ENCODE measurements around the gene SREBF2.

The SREBF2 gene

GRCh38 chr22:41832553-41833368 lies at the start of gene SREBF2:
SREBF2 (plus strand) TSS chr22:41833105; CDS start chr22:41833271, 166 bp downstream.
- DNase-seq: peak; percentile 99

- no peak for DNase-seq
These were observed 45.6 kb upstream of the SREBF2 start for GRCh38 chr22:41787331-41787730.

- no peak for DNase-seq
These were observed 39.0 kb upstream of the SREBF2 start for GRCh38 chr22:41793871-41794270.

- DNase-seq: no peak
These were observed 34.2 kb upstream of the SREBF2 start for GRCh38 chr22:41798736-41799135.

- DNase-seq: no peak
These were observed 33.2 kb upstream of the SREBF2 start for GRCh38 chr22:41799486-41800347.

GRCh38 chr22:41800348-41801146 lies 32.4 kb upstream of the SREBF2 start, which contains the start of gene CCDC134:
CCDC134 (plus strand) TSS chr22:41800679; CDS start chr22:41808891, 8,212 bp downstream.
- DNase-seq: peak; percentile 92

- no peak for DNase-seq
These were observed 31.6 kb upstream of the SREBF2 start for GRCh38 chr22:41801147-41801819.

- DNase-seq: no peak
These were observed 31.0 kb upstream of the SREBF2 start for GRCh38 chr22:41801886-41802285.

GRCh38 chr22:41805639-41806038 lies 27.3 kb upstream of the SREBF2 start:
- no peak for DNase-seq

- DNase-seq: no peak
These were observed 24.5 kb upstream of the SREBF2 start for GRCh38 chr22:41808400-41808799.

GRCh38 chr22:41810022-41810421 lies 22.9 kb upstream of the SREBF2 start:
- no peak for DNase-seq

GRCh38 chr22:41812805-41813545 lies 19.9 kb upstream of the SREBF2 start:
- DNase-seq: no peak

GRCh38 chr22:41813726-41814410 lies 19.0 kb upstream of the SREBF2 start:
- no peak for DNase-seq

GRCh38 chr22:41815716-41816115 lies 17.2 kb upstream of the SREBF2 start:
- DNase-seq: no peak

GRCh38 chr22:41816241-41816640 lies 16.7 kb upstream of the SREBF2 start:
- no peak for DNase-seq

- DNase-seq: no peak
These were observed 16.0 kb upstream of the SREBF2 start for GRCh38 chr22:41816871-41817270.

- DNase-seq: no peak
These were observed 14.9 kb upstream of the SREBF2 start for GRCh38 chr22:41818011-41818410.

GRCh38 chr22:41818596-41818995 lies 14.3 kb upstream of the SREBF2 start:
- no peak for DNase-seq

GRCh38 chr22:41819257-41819656 lies 13.6 kb upstream of the SREBF2 start:
- DNase-seq: no peak

- no peak for DNase-seq
These were observed 12.5 kb upstream of the SREBF2 start for GRCh38 chr22:41820447-41820846.

Measured in CD4-positive, alpha-beta T cell treated with Interleukin-12 subunit alpha and Interleukin-12 subunit beta, for 1 hour (primary cell).